Skeletal muscle satellite cell (primary cell): Measurements from ENCODE around the gene SFXN3.

Experiments used
- H3K27me3 ChIP-seq: 2 replicates; pipeline ENCODE4 v1.7.0; 2013; ENCODE audit warnings: low read length; ENCODE audit not compliant: control insufficient read depth, insufficient read depth
- H3K36me3 ChIP-seq: 2 replicates; pipeline ENCODE4 v1.7.0; 2013; ENCODE audit warnings: mild to moderate bottlenecking, control low read depth, low read length; ENCODE audit not compliant: insufficient read depth
- H3K4me1 ChIP-seq: 2 replicates; pipeline ENCODE4 v1.7.0; 2013; ENCODE audit warnings: low read length; ENCODE audit not compliant: control insufficient read depth, insufficient read depth
- H3K4me2 ChIP-seq: 2 replicates; pipeline ENCODE4 v1.7.0; 2013; ENCODE audit warnings: mild to moderate bottlenecking, low read length
- H3K4me3 ChIP-seq: 2 replicates; pipeline ENCODE4 v1.7.0; 2013; ENCODE audit warnings: low read length
- H3K9ac ChIP-seq: 2 replicates; pipeline ENCODE4 v1.7.0; 2013; ENCODE audit warnings: mild to moderate bottlenecking, low read depth, low read length, moderate library complexity
- H3K9me3 ChIP-seq: replicated peaks from 2 replicates; pipeline ENCODE4 v1.7.0; 2013; ENCODE audit warnings: mild to moderate bottlenecking, control low read depth, low read length

SFXN3 gene

DNA sequence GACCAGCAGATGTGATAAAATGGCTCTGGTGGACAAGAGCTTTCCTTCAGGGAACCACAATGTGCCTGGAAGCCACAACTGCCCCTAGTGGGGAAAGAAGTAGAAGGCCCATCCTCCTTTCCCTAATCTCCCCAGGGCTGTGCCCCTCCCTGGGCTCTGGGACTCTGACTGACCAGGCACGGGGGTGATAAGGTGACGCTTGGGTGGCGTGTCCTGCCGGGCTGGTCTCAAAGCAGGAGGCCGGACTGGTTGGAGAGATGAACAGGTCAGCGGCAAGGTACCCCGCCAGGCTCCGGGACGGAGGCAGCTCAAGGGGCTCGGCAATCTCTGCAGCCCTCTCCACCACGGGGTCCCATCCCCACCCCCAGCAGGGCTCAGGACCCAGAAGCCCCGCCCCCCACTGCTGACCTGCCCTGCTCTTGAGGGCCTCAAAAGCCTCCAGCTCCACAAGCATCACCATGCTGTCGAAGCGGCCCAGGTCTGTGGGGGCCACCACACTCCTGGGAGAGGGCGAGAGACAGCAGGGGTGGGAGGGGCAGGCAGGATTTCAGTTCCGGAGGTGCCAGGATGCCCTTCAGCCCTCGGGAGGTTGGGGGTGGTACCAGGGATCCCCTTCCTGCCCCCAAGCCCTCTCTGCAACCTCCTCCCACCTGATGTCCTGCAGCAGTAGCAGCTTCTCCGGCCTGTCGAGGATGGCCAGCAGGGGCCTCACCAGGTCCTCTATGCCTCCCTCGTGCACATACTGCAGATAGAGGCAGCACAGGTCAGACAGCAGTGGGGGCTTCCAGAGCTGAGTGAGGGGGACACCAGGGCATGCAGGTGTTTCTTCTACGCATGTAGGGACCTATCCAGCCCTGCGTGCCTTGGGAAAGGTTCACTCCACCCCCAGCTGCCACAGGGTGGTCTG is 19.3 kb upstream of the SFXN3 start:
- Histone ChIP-seq H3K9ac (no peak overlapping the region), H3K4me3 (no peak overlapping the region), H3K36me3 (peaks cover 12% of the 10 kb centered on the region), H3K4me1 (peaks cover 46% of the 10 kb centered on the region), H3K27me3 (no peaks in the 10 kb centered on the region), H3K4me2 (no peak overlapping the region), H3K9me3 (no peaks in the 10 kb centered on the region)

GRCh38 chr10:101012525-101013364 is 18.3 kb upstream of the SFXN3 start:
- peak overlapping the region; percentile 65 for H3K4me2 ChIP-seq
- no peak overlapping the region for H3K9ac ChIP-seq
- no peaks in the 10 kb centered on the region for H3K27me3 ChIP-seq
- no peak overlapping the region for H3K4me3 ChIP-seq
- H3K4me1 ChIP-seq, result peaks cover 37% of the 10 kb centered on the region
- no peaks in the 10 kb centered on the region for H3K9me3 ChIP-seq
- H3K36me3 ChIP-seq, result peaks cover 2% of the 10 kb centered on the region

DNA sequence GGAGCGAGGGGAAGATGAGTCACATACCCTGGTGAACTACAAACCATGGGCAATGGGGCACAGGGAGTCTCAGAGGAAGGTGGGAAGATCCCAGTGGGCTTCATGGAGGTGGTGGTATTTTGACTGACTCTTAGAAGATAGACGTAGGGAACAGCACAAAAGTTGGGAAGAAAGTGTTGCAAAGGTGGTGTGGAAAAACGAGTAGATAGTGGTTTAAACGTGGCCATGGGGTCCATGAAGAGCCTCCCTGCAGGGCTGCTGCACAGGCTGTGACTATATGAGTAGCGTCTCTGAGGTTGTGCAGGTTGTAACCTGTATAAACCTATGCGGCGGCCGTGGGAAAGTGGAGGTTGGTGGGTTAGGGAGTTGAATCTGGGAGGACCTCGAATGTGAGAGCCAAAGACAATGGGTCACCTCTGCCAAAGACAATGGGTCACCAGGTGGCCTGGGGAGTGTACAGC is 17.6 kb upstream of the SFXN3 start:
- Histone ChIP-seq H3K4me1 (peaks cover 32% of the 10 kb centered on the region), H3K27me3 (no peaks in the 10 kb centered on the region), H3K4me3 (no peak overlapping the region), H3K9me3 (no peaks in the 10 kb centered on the region), H3K9ac (no peak overlapping the region), H3K4me2 (peak overlapping the region; percentile 65), H3K36me3 (no peaks in the 10 kb centered on the region)

DNA sequence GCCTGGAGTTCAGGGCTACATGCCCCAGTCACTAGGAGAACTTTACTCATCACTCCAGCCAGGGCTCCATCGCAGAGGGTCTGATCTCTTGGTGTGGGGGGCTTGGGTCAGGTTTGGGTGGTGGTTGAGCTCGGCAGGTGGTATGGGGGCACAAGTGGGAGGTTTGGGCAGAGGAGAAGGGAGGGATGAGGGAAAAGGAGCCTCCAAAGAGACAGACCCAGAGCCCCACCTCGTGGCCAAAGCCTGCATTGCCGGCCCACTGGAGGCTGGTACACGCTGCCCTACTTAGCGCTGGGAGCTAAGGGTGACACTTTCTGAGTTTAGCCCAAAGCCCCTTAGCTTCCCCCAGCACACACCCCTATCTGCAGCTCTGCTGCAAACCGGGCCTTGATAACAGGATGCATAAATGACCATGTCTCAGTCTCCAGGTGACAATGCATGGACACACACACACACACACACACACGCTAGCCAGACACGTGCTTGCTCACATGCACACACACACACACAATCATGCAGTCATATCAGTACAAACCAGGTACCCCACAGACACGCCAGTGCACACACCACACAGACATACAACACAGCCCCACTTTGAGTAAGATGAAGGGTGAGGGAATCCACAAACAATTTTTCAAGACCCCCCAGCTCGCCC is 16.7 kb upstream of the SFXN3 start:
- no peaks in the 10 kb centered on the region for H3K27me3 ChIP-seq
- no peaks in the 10 kb centered on the region for H3K9me3 ChIP-seq
- H3K4me2 ChIP-seq, result peak overlapping the region; percentile 28
- H3K4me1 ChIP-seq, result peaks cover 35% of the 10 kb centered on the region
- H3K4me3 ChIP-seq, result no peak overlapping the region
- H3K9ac ChIP-seq, result no peak overlapping the region
- H3K36me3 ChIP-seq, result no peaks in the 10 kb centered on the region

- H3K36me3 ChIP-seq, result no peaks in the 10 kb centered on the region
- no peak overlapping the region for H3K9ac ChIP-seq
- no peaks in the 10 kb centered on the region for H3K27me3 ChIP-seq
- H3K4me2 ChIP-seq, result peak overlapping the region; percentile 28
- peaks cover 35% of the 10 kb centered on the region for H3K4me1 ChIP-seq
- H3K4me3 ChIP-seq, result no peak overlapping the region
- no peaks in the 10 kb centered on the region for H3K9me3 ChIP-seq
These were observed 16.0 kb upstream of the SFXN3 start for GRCh38 chr10:101014966-101015581.

- Histone ChIP-seq H3K36me3 (no peaks in the 10 kb centered on the region), H3K4me2 (no peak overlapping the region), H3K4me3 (no peak overlapping the region), H3K4me1 (peaks cover 35% of the 10 kb centered on the region), H3K27me3 (no peaks in the 10 kb centered on the region), H3K9ac (no peak overlapping the region), H3K9me3 (no peaks in the 10 kb centered on the region)
These were observed 15.5 kb upstream of the SFXN3 start for GRCh38 chr10:101015582-101015973.

- H3K4me2 ChIP-seq, result no peak overlapping the region
- no peaks in the 10 kb centered on the region for H3K9me3 ChIP-seq
- H3K36me3 ChIP-seq, result no peaks in the 10 kb centered on the region
- H3K4me3 ChIP-seq, result no peak overlapping the region
- H3K4me1 ChIP-seq, result peaks cover 35% of the 10 kb centered on the region
- no peak overlapping the region for H3K9ac ChIP-seq
- no peaks in the 10 kb centered on the region for H3K27me3 ChIP-seq
These were observed 14.2 kb upstream of the SFXN3 start for GRCh38 chr10:101016814-101017213.

DNA sequence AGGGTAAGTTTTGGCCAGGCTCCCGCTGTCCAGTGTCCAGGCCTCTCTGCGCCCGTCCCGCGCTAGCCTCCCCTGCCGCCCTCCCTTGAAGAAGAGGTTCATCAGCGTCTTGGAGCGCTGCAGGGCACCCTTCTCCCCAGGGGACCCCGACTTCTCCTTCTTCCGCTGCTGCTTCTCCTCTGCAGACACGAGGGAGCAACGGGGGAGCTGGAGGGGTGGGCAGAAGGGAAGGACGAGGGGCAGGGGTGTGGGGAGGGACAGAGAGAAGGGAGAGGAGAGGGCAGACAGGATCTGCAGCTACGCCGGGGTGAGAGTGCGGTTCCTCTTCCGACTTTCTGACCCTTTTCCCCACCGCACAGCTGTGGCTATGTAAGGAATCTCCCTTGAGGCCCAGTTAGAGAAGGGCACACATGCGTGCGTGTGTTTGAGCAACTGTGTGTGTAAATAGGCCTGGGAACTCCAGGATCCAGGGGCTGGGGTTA is 12.9 kb upstream of the SFXN3 start:
- no peak overlapping the region for H3K4me3 ChIP-seq
- no peak overlapping the region for H3K4me2 ChIP-seq
- no peak overlapping the region for H3K9ac ChIP-seq
- no peaks in the 10 kb centered on the region for H3K36me3 ChIP-seq
- no peaks in the 10 kb centered on the region for H3K27me3 ChIP-seq
- no peaks in the 10 kb centered on the region for H3K9me3 ChIP-seq
- H3K4me1 ChIP-seq, result peaks cover 29% of the 10 kb centered on the region

- no peak overlapping the region for H3K4me3 ChIP-seq
- no peaks in the 10 kb centered on the region for H3K9me3 ChIP-seq
- no peaks in the 10 kb centered on the region for H3K27me3 ChIP-seq
- H3K9ac ChIP-seq, result no peak overlapping the region
- H3K4me1 ChIP-seq, result peaks cover 23% of the 10 kb centered on the region
- peak overlapping the region; percentile 27 for H3K4me2 ChIP-seq
- H3K36me3 ChIP-seq, result no peaks in the 10 kb centered on the region
These were observed 12.2 kb upstream of the SFXN3 start for GRCh38 chr10:101018600-101019439.

- H3K9me3 ChIP-seq, result no peaks in the 10 kb centered on the region
- H3K4me1 ChIP-seq, result peaks cover 18% of the 10 kb centered on the region
- no peak overlapping the region for H3K4me2 ChIP-seq
- no peaks in the 10 kb centered on the region for H3K36me3 ChIP-seq
- no peaks in the 10 kb centered on the region for H3K27me3 ChIP-seq
- H3K4me3 ChIP-seq, result no peak overlapping the region
- H3K9ac ChIP-seq, result no peak overlapping the region
These were observed 11.7 kb upstream of the SFXN3 start for GRCh38 chr10:101019440-101019703.
